Measurements from ENCODE around the gene B9D2. TPM values are rescaled to one million over a fixed set of nuclear protein-coding genes. Genes with fewer than 3 reads are reported as not detected.

B9D2 gene
- total RNA-seq, 2 donors from 2014 or later: 4.5 to 6.2 TPM

DNA sequence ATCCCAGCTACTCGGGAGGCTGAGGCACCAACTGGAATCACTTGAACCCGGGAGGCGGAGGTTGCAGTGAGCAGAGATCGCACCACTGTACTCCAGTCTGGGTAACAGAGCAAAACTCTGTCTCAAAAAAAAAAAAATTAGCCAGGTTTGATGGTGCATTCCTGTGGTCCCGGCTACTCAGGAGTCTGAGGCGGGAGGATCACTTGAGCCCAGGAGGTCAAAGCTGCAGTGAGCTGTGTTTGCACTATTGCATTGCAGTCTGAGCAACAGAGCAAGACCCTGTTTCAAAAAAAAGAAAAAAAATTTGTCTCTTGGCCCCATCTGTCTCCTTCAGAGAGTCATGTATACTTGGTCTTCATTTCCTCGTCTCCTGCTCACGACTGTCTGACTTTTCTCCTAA, 52.3 kb downstream of the B9D2 start:
- TF ChIP-seq, protein P1, sequence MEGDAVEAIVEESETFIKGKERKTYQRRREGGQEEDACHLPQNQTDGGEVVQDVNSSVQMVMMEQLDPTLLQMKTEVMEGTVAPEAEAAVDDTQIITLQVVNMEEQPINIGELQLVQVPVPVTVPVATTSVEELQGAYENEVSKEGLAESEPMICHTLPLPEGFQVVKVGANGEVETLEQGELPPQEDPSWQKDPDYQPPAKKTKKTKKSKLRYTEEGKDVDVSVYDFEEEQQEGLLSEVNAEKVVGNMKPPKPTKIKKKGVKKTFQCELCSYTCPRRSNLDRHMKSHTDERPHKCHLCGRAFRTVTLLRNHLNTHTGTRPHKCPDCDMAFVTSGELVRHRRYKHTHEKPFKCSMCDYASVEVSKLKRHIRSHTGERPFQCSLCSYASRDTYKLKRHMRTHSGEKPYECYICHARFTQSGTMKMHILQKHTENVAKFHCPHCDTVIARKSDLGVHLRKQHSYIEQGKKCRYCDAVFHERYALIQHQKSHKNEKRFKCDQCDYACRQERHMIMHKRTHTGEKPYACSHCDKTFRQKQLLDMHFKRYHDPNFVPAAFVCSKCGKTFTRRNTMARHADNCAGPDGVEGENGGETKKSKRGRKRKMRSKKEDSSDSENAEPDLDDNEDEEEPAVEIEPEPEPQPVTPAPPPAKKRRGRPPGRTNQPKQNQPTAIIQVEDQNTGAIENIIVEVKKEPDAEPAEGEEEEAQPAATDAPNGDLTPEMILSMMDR (conservative IDR thresholded peaks at IDR 0.05): no peak

DNA sequence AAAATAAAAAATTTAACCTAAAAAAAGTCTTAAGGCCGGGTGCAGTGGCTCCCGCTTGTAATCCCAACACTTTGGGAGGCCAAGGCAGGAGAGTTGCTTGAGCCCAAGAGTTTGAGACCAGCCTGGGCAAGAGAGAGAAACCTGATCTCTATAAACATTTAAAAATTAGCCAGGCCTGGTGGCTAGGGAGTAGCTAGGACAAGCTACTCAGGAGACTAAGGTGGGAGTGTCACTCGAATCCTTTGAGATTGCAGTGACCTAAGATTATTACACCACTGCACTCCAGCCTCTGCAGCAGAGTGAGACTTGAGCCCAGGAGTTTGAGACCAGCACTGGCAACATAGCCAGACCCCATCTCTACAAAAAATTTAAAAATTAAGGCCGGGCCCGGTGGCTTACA, 52.9 kb downstream of the B9D2 start:
- TF ChIP-seq, protein P1 (conservative IDR thresholded peaks at IDR 0.05): no peak
- H3K9me3 Mint-ChIP-seq: no peaks in the 10 kb centered on the region
- H3K4me1 Mint-ChIP-seq: peaks cover 19% of the 10 kb centered on the region
- H3K9ac ChIP-seq (ENCODE audit: extremely low read depth, low read length, poor library complexity, severe bottlenecking): peak overlapping the region; percentile 68
- H3K9me3 ChIP-seq (ENCODE audit: control insufficient read depth, low read length): no peaks in the 10 kb centered on the region
- no peak for DNase-seq
- H3K27ac ChIP-seq (ENCODE audit: low read depth, low read length): no peak overlapping the region
- 76 to 91% methylated on average over 5 of the region's 5 CpGs for WGBS, 2 experiments (ENCODE audit: insufficient coverage in 1 of 2, insufficient read length in 1 of 2)
- H3K4me3 Mint-ChIP-seq: peak overlapping the region; percentile 96
- H3K4me3 ChIP-seq (ENCODE audit: low read length): peak overlapping the region; percentile 91
- H3K4me1 ChIP-seq (ENCODE audit: control insufficient read depth, insufficient read depth, low read length): peaks cover 7% of the 10 kb centered on the region
- H3K27me3 Mint-ChIP-seq (ENCODE audit: insufficient read depth): peaks cover 2% of the 10 kb centered on the region
- H3K27me3 ChIP-seq (ENCODE audit: control insufficient read depth, insufficient read depth, low read length, poor library complexity, severe bottlenecking): no peaks in the 10 kb centered on the region
- H3K27ac Mint-ChIP-seq: peak overlapping the region; percentile 100
- H3K36me3 Mint-ChIP-seq (ENCODE audit: low read depth): peaks cover 46% of the 10 kb centered on the region
- H3K36me3 ChIP-seq (ENCODE audit: control insufficient read depth, insufficient read depth, low read length): peaks cover 63% of the 10 kb centered on the region

More for the DNA sequence above, 52.3 kb downstream of the B9D2 start:
- H3K4me3 ChIP-seq (ENCODE audit: low read length): peak overlapping the region; percentile 91
- Mint-ChIP-seq H3K36me3 (ENCODE audit: low read depth) (peaks cover 47% of the 10 kb centered on the region), H3K9me3 (peaks cover under 1% of the 10 kb centered on the region), H3K27ac (no peak overlapping the region), H3K4me3 (peak overlapping the region; percentile 96), H3K27me3 (ENCODE audit: insufficient read depth) (peaks cover 2% of the 10 kb centered on the region), H3K4me1 (peaks cover 19% of the 10 kb centered on the region)
- H3K27ac ChIP-seq (ENCODE audit: low read depth, low read length): no peak overlapping the region
- H3K9ac ChIP-seq (ENCODE audit: extremely low read depth, low read length, poor library complexity, severe bottlenecking): no peak overlapping the region
- WGBS, 2 experiments (ENCODE audit: insufficient coverage in 1 of 2, insufficient read length in 1 of 2): 95% methylated on average over 7 to 8 of the region's 8 CpGs
- H3K36me3 ChIP-seq (ENCODE audit: control insufficient read depth, insufficient read depth, low read length): peaks cover 63% of the 10 kb centered on the region
- H3K9me3 ChIP-seq (ENCODE audit: control insufficient read depth, low read length): no peaks in the 10 kb centered on the region
- H3K4me1 ChIP-seq (ENCODE audit: control insufficient read depth, insufficient read depth, low read length): peaks cover 7% of the 10 kb centered on the region
- no peak for DNase-seq
- H3K27me3 ChIP-seq (ENCODE audit: control insufficient read depth, insufficient read depth, low read length, poor library complexity, severe bottlenecking): no peaks in the 10 kb centered on the region

DNA sequence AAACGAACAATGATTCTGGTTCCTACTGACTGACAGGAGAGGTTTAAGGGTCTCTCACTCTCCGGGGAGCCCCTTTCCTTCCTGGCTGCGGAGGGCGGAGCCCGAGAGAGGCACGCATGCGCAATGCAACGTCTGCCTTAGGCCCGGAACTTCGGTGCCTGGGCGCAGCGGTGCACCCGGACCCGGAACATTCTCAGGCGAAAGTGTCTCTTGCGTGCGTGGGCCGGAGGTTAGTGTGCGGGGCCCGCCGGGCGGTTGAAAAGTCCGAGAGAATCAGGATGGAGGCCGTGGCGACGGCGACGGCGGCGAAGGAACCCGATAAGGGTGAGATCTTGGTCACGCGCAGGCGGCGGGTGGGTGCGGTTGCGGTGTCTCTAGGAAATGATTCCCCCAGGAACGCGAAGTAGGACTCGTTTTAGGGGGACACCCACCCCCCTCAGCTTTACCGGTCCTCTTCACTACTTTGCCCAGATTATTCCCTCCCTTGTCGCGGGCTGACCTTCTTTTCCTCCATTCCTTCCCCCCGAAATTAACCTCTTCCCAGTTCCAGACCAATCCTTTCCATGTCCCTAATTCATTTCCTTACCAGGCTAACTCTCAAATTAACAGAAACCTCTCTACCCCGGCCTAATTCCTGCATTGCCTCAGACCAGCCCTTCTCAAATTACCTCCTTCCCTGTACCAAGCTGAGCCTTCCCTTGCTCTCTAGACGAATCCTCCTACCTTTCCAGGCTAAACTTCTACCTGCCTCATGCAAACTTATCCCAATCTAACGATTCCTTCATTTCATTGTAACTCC, 53.7 kb downstream of the B9D2 start, which contains the start of gene CCDC97:
CCDC97 (plus strand) TSS at position 140 of the 799 bp plus-strand sequence; CDS start at position 279, 139 bp downstream.
- H3K27me3 Mint-ChIP-seq (ENCODE audit: insufficient read depth): peaks cover 2% of the 10 kb centered on the region
- DNase-seq: peak; percentile 95
- H3K27ac ChIP-seq (ENCODE audit: low read depth, low read length): peak within 1 kb of the TSS; percentile 85

More for the DNA sequence above, 53.7 kb downstream of the B9D2 start, which contains the start of gene CCDC97:
- Histone ChIP-seq H3K4me1 (ENCODE audit: control insufficient read depth, insufficient read depth, low read length) (peaks cover 7% of the 10 kb centered on the region), H3K4me3 (ENCODE audit: low read length) (peak within 1 kb of the TSS; percentile 91), H3K9me3 (ENCODE audit: control insufficient read depth, low read length) (no peaks in the 10 kb centered on the region), H3K9ac (ENCODE audit: extremely low read depth, low read length, poor library complexity, severe bottlenecking) (peak within 1 kb of the TSS; percentile 68), H3K27me3 (ENCODE audit: control insufficient read depth, insufficient read depth, low read length, poor library complexity, severe bottlenecking) (no peaks in the 10 kb centered on the region), H3K36me3 (ENCODE audit: control insufficient read depth, insufficient read depth, low read length) (peaks cover 63% of the 10 kb centered on the region)
- Mint-ChIP-seq H3K36me3 (ENCODE audit: low read depth) (peaks cover 49% of the 10 kb centered on the region), H3K27ac (peak within 1 kb of the TSS; percentile 100), H3K4me1 (peaks cover 19% of the 10 kb centered on the region), H3K4me3 (peak within 1 kb of the TSS; percentile 96), H3K9me3 (no peaks in the 10 kb centered on the region)
- TF ChIP-seq, protein P1 (conservative IDR thresholded peaks at IDR 0.05): no peak
- 0% methylated on average over 24 to 47 of the region's 47 CpGs for WGBS, 2 experiments (ENCODE audit: insufficient coverage in 1 of 2, insufficient read length in 1 of 2)
